HG03520 (cell line): ENCODE results near the gene ESYT2.
"Not testable (repeated sequence)": the region's sequence is repeated elsewhere in the genome, so short reads cannot be mapped to it uniquely, and the experiment has no call there.

ENCODE experiments used
- ATAC-seq: cut with Tn5 transposase; IDR thresholded peaks from one replicate; pipeline ENCODE4 v1.9.1; 2021; ENCODE audit warnings: mild to moderate bottlenecking, moderate library complexity; ENCODE audit not compliant: unreplicated experiment

ESYT2 gene

DNA sequence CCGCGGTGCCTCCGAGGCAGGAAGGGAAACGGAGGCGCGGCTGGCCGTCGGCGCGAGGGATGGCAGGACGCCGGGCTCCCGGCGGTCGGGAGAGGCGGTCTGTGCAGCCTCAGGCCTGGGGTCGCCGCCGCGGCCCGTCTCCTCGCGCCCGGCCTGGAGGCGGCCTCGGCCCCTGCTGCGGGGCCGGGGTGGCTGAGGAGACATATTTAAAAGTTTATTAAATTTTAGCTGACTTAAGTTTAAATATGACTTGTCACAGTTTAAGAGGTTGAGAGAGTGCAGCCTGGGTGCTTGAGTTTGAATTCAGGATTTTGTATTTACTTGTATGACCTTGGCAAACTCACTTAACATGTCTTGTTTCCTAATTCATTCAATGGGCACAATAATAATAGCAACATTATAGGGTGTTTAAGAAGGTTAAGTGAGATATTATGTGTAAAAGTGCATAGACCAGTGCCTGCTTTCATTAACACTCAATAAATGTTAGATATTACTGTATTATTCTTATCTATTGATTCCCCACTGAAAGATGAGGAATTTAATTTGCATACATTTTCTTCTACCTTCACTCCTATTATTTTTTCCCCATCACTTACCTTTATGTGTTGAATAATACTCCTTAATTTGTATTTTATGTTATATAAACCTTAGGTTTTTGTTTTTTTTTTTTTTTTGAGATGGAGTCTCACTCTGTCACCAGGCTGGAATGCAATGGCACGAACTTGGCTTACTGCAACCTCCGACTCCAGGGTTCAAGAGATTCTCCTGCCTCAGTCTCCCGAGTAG is 27.8 kb upstream of the ESYT2 start:
- ATAC-seq: peak; percentile 25

DNA sequence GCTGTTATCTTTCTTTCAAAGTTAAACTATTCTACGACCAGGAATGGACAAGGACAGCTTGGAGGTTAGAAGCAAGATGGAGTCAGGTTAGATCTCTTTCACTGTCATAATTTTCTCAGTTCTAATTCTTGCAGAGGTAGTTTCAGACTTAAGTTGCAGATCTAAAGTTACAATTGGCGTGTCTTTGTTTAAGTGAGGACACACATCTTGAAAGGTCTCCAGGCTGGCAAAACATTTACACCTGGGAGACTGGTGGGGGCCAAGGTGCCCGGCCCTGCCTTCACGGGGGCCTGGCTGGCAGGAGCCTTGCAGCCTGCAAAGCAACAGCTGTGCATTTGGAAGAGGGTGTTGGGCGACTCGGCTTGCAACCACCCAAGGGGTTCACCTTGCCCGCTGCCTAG is 25.4 kb upstream of the ESYT2 start:
- no peak for ATAC-seq

- ATAC-seq: no peak
Measured at GRCh38 chr7:158850545-158851102, 21.3 kb upstream of the ESYT2 start.

DNA sequence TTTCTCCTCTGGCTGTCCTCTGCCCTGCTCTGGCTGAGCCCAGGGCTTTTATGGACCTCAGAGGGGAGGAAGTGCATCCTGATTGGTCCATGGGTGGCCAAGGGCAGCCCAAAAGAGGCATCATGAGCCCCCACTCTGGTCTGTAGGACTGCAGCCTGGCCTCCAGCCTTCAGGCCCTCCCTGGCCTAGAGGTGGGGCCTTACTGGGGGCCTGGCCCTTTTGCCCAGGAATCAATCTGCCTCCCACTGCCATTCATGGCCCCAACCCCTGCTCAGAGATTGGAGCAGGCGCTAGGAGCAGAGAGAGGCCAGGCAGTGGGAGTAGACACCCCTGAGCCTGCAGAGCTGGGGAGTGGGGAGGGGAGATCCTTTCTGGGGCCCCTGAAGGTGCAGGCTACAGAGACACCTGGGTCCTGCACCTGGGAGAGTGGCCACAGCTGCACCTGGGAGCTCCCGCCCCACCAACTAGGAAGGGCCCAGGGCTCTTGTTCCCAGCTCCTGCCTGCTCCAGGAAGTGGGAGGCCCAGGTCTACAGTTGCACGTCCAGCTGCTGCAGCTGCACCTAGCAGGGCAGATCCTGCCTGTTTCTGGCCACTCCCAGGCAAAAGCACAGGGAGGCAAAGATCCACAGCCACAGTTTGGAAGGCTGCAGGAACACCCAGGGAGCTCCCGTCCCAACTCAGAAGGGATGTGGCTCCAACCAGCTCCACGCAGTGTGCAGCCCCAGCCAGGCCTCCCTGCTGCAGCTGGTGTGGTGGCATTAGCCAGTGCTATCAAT is 20.6 kb upstream of the ESYT2 start:
- ATAC-seq: no peak

- no peak for ATAC-seq
Measured at GRCh38 chr7:158849442-158849767, 20.1 kb upstream of the ESYT2 start.

DNA sequence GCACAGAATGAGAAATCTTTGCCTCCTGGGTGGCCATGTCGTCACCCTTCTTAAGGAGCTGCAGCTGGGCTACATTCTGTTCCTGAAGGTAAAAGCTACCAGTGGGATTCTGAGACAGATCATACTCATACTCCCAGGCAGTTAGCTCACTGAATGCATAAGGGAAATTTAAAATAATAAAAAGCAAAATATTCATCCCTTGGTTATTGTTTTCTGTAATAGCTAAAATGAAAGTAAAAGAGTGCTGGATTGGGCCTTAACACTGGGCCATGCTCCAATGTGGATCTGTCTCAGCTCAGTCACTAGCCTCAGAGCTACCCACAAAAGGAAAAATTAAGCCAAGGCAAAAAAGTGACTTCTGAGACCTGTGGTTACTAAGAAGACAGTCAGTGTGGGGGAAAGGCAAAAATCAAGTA is 18.1 kb upstream of the ESYT2 start:
- no peak for ATAC-seq

DNA sequence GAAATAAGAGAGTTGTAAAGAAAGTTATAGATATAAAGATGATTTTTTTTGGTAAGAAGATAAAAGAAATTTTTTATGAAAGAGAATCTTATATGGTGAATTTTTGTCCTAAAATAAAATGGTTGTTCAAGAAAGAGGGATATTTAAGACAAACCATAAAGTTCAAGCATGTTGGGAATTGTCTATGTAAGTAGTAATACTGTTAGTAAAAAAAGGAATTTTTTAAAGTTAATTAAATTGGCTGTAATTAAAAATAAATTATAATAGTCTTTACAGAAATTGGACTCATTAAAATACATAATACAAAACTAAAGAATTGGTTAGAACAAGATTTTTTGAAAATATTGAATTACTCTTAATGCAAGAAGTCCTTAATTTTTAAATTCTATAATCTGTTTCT is 17.0 kb upstream of the ESYT2 start:
- ATAC-seq: no peak

- ATAC-seq: no peak
Measured at GRCh38 chr7:158843771-158844170, 14.5 kb upstream of the ESYT2 start.

DNA sequence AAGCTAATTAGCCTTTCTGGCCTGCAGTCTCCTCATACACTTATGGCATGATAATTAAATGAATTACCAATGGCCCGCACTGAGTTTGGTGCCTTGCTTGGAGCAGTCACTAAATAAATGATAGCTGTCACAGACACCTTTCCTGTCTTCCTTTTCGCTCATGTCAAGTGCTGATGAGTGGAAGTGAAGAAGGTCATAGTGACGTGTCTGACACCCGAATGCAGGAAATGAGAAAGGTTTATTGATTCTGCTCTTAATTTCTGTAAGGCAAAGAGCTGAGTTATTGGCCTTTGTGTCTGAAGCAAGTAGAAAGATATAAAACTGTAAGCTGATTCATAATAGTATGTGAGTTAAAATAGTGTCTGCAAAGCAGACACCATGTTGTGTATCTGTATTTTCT is 13.2 kb upstream of the ESYT2 start:
- ATAC-seq: no peak

GRCh38 chr7:158840604-158841003 is 11.3 kb upstream of the ESYT2 start:
- no peak for ATAC-seq

GRCh38 chr7:158839177-158839576 is 9.9 kb upstream of the ESYT2 start:
- not testable (repeated sequence) for ATAC-seq

- no peak for ATAC-seq
Measured at GRCh38 chr7:158837790-158838637, 8.7 kb upstream of the ESYT2 start.

DNA sequence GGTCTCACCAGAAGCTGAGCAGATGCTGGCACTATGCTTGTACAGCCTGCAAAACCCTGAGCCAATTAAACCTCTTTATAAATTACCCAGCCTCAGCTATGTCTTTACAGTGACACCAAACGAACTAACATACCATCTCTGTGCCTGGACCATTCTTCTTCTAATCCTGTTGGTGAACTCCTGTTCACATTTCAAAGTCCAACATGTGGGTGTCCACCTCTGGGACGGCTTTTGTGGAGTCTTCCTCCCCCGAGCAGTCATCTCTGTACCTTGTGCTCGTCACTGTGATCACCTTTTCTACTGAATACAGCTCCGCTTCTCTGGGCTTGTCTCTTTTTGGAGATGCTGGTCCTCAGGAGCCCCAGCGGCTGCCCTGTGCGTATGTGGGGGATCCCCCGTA is 7.4 kb upstream of the ESYT2 start:
- no peak for ATAC-seq

DNA sequence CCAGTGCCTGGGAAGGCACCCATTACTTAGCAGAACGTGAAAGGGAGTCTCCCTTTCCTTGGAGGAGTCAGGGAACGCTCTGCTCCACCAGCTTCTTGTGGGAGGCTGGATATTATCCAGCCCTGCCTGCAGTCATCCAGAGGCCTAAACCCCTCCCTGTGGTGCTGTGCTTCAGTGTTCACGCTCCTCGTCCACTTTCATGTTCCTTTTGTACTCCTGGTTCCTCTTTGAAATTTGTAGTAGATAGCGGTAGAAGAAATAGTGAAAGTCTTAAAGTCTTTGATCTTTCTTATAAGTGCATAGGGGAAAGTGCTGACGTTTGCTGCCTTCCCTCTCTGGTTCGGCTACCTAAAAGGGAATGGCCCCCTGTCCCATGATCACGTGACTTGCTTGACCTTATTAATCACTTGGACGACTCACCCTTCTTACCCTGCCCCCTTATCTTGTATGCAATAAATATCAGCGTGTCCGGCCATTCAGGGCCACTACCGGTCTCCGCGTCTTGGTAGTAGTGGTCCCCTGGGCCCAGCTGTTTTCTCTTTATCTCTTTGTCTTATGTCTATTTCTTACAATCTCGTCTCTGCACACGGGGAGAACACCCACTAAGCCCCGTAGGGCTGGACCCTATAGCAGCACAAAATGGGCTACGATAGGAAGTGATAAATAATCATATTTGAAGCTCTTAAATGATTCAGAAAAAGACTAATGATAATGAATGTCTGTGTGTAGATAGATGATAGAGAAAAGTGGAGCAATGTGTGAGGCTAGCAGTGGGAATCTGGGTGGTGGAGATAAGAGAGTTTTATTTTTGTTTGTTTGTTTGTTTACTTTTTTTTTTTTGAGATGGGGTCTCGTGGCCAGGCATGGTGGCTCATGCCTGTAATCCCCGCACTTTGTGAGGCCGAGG is 5.8 kb upstream of the ESYT2 start:
- ATAC-seq: no peak

DNA sequence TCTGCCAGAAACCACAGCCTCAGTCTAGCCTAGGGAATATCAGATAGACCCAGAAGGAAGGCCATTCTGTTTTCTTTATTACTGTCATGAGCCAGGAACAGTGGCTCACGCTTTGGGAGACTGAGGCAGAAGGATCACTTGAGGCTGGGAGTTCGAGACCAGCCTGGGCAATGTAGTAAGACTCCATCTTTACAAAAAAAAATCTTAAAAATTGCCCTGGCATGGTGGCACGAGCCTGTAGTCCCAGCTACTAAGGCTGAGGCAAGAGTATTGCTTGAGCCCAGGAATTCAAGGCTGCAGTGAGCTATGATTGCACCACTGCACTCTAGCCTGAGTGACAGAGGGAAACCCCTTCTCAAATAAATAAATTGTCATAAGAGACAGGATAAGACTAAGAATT is 3.7 kb upstream of the ESYT2 start:
- ATAC-seq: no peak

GRCh38 chr7:158831738-158832091 is 2.4 kb upstream of the ESYT2 start:
- ATAC-seq: no peak

GRCh38 chr7:158830211-158830723 is 958 bp upstream of the ESYT2 start:
- no peak for ATAC-seq

DNA sequence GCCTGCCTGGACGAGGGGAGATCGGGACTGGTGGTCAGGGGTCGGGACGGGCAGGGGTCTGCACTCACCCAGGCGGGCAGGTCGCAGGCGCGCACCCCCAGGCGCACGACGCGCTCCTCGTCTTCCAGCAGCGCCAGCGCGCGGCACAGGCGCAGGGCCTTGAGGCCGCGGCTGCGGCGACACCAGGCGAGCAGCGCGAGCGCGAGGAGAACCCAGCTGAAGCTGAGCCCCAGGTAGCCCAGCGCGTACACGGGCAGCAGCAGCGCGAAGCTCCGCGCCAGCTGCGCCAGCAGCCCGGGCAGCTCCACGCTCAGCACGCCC is 328 bp downstream of the ESYT2 start:
- ATAC-seq: peak; percentile 46

GRCh38 chr7:158828133-158829020 is 932 bp downstream of the ESYT2 start:
- no peak for ATAC-seq
